Activated CD8-positive, alpha-beta memory T cell treated with anti-CD3 and anti-CD28 coated beads for 4 hours (primary cell): ENCODE data around the gene STK4.
"Not testable (repeated sequence)": the region's sequence is repeated elsewhere in the genome, so short reads cannot be mapped to it uniquely, and the experiment has no call there.

Source experiments
- DNase-seq, 2 donors: peaks; one replicate each; pipeline ENCODE4 v3.0.0-alpha.2; 2020; ENCODE audit warnings: low read depth in 2 of 2

STK4 gene

DNA sequence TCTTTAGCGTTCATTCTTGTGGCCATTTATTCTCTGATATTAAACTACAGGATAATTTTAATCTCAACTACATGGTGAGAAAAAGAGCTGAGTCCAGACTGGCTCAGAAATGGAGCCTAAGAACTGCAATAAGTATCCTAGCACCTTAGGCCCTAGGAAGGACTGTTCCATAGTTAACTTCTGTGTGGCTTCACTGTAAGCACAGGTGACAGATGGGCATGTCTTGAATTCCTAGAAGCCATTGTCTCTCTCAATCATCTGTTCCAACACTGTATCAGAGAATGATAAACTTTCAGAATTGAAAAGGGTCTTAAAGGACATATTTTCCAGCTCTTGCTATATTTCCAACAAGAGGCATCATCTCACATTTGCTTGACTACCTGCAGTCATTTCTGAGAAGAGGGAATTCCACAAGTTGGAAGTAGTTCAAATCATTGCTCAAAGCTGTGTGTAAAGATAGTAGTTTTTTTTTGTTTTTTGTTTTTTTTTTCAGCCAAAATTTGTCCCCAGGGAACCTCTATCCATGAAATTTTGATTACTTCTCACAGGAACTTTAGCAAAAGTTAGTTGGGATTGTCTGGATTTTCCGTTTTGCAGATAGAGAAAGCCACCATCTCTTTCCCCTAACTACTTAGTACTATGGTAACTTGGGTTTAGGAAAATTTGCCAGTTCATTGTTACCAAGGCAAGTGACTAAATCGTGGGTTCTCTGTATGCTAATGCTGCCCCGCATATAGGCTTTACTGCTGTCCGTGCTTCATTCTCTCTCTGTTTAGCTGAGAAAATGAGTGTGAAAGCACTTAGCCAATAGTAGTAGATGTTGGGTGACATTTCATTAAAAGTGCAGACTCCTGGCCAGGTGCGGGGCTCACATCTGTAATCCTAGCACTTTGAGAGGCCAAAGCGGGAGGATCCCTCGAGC lies 87.4 kb downstream of the STK4 start:
- DNase-seq, result no peak

DNA sequence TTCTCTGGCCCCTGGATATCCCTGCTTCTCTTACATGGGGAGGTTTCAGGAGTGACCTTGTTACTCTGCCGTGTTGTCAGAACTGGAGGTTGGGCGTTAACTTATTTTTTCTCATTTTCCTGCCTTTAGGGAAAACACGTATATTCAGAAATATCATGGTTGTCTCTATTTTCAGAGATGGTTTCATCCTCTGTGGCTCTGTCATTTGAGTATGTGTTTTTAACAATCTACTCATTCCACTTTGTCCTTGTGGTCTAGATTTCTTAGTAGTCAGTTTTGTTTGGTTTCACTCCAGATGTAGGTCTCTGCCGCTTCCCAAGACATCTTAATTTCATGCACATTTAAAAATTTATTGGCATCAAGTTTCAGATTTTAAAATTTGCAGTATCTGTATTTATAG lies 88.7 kb downstream of the STK4 start:
- no peak for DNase-seq

DNA sequence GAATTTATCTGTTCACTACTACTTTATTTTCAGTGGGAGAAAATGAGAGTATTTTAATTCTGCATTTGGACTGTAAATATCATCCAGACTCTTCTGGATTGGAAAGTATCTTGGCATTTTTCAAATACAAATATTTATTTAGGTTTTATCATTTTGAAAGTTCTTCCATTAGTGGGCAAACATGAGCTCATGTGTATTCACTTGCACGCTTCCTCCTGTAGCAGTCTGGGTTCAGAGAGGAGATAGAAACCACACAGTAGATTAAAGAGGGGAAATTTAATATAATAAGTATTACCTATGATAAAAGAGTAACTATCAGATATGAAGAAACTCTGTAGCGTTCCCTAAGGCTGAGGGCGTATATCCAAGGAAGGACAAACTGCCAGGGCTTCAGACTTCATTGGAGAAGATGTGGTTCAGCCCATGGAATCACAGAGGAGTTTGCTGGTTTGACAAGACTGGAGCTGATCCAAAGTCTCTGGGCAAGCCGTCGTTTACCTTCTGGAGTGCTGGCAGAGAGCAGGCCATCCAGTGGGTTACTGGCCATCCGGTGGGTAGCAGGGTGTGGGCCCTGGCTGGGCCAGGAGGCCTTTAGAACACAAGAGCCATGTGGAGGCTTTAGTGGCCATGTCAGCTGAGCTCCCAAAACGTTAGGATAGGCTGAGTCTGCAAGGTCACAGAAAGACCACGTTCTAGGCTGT lies 90.3 kb downstream of the STK4 start:
- DNase-seq, result no peak

DNA sequence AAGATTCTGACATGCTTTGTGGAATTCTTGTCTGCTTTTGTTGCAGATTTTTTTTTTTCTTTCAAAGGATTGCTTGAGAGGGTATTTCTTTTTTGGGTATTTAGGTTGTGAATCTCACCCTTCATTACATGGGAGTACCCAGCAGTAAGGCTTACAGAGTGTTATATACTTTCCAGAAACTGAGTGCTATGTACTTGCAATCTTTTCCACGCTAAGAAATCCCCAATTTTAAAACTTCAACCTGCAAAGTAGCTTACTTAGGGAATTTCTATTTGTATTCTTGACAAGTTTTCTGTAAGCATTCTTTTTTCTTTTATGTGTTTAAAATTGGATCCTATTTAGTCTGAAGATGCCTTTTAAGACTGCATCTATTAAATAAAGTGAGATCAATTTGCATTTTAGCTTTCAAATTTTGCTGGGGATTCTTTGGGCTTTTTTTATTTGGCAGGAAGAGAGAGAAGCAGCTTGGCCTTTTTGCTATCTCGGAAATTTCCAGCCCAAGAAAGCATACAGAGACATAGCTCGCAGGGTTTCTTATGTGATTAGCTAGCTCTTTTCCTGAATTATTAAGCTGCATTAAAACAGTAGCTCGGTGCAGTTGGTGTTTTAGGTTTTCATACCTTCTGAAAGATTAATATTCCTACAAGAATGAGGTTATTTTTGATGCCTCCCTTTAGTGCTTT lies 92.0 kb downstream of the STK4 start:
- DNase-seq, result no peak

DNA sequence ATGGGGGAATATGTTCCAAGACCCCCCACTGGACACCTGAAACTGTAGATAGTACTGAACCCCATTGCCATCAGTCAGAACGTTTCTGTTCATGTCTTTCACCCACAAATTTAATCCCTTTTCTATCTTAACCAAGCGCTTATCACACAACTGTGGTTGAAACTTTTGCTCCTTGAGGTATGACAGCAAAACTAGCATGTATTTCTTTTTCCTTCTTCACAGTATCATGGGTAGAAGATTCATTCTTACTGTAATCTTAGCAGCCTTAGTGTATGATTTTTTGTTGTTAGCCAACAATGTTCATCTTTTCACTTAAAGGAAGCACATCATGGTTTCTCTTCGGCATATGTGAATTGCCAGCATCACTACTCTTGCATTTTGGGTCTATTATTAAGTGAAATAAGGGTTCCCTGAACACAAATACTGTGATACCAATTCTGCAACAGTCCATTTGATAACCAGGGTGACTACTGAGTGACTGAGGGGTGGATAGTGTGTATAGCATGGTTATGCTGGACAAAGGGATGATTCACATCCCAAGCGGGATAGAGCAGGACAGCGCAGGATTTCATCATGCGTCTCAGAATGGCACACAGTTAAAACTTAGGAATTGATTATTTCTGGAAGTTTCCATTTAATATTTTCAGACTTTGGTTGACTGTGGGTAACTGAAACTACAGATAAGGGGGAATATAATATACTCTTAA lies 92.9 kb downstream of the STK4 start:
- no peak for DNase-seq

DNA sequence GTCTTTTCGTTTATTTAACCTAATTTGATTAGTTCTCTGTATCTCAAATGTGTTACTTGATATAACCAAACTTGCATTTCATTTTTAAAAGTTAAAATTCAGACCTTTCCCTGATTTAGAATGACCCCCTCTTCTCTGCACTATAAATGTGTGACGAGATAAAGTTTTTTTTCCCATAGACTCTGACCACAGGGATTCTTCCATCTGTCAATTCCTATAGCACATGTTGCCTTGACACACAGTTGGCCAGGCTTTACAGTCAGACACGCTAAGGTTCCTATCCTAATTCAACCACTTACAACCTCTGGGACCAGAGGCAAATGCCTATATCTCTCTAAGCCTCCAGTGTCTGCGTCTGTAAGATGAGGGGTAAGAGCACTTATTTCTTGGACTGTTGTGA lies 94.0 kb downstream of the STK4 start:
- DNase-seq, result no peak

DNA sequence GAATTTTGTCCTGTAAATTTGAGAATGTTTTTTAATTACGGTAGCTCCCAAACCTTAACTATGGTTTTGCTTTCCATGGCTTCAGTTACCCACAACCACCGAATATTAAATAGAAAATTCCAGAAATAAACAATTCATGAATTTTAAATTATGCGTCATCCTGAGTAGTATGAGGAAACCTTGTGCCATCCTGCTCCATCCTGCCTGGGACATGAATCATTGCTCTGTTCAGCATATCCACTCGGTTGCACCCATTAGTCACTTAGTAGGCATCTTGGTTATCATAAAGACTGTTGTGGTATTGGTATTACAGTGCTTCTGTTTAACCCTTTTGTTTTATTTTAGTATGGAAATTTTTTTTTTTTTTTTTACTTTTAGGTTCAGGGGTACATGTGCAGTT lies 94.9 kb downstream of the STK4 start:
- DNase-seq, result no peak

DNA sequence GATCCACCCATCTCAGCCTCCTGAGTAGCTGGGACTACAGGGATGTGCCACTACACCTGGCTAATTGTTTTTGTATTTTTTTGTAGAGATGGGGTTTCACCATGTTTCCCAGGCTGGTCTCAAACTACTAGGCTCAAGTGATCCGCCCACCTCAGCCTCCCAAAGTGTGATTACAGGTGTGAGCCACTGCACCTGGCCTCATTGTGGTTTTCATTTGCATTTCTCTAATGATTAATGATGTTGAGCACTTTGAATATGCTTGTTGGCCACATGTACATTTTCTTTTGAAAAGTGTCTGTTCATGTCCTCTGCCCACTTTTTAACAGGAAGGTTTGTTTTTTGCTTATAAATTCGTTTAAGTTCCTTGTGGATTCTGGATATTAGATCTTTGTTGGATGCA lies 96.8 kb downstream of the STK4 start:
- DNase-seq, result not testable (repeated sequence)

DNA sequence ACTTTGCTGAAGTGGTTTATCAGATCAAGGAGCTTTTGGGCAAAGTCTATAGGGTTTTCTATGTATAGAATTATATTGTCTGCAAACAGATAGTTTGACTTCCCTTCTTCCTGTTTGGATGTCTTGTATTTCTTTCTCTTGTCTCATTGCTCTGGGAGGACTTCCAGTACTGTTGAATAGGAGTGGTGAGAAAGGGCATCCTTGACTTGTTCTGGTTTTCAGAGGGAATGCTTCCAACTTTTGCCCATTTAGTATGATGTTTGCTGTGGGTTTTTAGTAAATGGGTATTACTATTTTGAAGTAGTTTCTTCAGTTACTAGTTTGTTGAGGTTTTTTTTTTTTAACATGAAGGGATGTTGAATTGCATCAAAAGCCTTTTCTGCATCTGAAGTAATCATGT lies 98.5 kb downstream of the STK4 start:
- no peak for DNase-seq

DNA sequence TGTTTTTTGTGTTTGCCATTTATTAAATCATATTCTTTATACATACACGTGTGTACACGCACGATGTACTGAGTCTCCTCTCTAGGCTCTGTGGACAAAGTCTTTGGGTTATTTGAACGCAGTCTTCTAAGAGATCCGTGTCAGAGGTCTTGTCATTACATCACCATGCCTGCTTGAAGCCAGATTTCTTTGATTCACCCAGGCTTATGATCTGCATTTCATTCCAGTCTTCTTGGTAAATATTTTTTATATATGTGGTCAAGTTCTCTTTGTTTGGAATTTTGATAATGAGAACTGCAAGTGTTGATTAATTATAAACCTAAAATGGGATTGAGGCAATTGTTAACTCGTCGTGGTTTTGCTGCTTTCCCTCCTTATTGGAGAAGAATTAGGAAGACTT lies 100.1 kb downstream of the STK4 start:
- no peak for DNase-seq

DNA sequence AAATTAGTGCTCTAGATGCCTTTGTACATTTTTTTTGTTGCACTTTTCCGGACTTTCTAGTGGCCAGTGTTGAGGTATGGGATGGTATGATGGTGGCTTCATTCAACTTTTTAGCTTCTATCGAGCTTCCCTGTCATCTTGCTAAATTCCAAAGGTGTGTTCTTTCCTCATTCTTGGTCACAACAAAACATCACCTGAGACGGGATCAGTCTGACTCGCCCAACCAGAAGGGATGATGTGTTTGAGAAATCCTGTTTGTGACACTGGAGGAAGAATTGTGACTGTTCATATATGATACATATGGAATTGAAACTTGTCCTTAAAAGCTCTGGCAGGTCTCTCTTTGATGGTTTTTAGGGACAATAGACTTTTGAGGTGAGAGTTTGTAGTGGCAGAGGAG lies 100.8 kb downstream of the STK4 start:
- DNase-seq, result no peak

DNA sequence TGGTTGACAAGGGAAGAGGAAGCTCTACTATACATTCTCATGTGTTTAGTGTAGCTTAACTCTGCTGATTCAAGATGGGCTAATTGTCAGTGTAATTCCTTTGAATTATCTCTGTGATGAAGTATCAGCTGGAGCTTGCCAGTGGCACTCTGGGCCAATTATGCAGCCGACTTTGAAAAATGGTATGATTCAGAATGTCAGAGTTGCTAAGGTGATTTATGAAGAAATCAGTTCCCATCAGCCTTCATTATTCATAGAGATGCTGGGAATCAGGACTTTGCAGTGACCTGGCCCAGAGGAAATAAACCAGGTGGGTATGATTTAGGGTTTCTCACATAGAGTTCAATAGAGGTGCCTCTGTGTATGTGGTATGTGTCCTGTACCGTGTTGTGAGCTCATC lies 101.2 kb downstream of the STK4 start:
- no peak for DNase-seq

DNA sequence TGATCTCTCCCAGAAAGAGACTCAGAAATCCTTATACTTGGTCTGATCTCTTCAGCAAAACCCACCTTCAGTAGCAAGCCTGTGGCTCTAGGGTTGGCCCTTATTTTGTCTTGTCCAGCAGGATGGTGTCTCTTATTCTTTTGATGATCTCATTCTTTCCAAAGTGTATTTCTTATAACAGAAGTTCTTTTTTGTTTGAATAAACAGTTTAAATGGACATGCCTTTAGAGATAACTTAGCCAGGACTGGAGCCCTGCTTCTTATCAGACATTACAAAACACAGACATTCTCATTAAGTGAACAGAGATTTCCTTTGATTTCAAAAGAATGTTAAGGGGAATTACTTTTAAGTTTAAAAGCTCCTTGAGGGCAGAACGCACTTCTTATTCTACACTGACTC lies 102.9 kb downstream of the STK4 start:
- DNase-seq, result no peak

DNA sequence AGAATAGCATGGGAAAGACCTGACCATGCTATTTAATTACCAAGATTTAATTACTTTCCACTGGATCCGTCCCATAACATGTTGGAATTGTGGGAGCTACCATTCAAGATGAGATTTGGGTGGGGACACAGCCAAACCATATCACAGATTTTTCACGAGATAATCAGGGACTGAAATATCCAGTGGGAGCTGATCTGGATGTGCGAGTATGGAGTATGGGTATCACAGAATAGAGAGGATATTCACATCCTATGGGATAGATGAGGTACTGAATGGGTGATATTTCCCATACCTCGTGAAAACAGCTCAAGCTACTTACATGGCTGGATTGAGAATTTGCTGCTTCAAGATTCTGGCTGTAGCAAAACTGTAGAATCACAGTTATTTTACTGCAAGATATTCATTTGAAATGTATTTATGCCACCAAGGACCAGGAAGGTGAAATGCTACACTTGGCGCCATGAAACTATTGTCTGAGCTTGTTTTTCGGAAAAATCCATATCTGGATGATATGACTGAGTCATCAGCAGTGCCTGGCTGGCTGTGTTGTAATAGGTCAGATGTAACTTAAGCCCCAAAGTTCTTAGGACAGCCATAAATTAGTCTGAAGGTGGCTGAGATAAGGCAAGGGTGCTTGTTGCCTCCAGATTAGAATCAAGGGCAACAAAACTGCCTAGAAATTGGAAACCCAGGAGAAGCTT lies 104.8 kb downstream of the STK4 start:
- DNase-seq, result no peak

DNA sequence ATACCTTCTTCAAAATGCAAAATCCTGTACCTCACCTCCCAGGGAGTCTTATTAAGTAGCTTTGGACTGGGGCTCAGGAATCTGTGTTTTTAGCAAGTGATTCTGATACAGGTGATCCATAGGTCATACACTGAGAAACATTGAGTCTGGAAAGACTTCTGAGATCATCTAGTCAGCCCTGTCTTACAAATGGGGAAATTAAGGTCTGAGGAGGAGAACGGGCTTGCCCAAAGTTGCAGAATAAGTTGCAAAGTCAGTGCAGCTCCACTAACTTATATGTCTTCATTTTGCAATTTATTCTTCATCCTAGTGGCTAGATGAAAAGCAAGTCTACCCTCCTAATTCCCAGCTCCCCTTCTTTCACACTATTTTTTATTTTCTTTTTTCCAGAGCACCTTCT lies 105.8 kb downstream of the STK4 start:
- no peak for DNase-seq

DNA sequence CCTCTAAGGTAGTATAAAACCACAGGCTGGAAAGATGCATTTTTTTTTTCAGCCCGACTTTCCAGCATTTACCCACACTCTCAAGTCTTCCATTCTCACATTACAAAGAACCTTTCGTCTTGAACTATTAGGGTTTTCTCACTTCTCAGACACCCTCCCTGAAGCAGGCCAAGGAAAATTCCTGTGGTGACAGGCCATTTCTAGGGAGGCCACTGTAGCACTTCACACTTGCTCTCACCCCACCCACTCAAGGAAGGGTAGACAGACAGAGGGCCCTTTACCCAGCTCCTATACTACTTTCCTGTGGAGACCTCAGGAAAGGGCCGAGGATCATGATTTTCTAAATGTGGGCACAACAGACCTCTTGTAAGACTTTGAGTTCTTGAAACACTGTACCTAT lies 106.9 kb downstream of the STK4 start:
- no peak for DNase-seq

DNA sequence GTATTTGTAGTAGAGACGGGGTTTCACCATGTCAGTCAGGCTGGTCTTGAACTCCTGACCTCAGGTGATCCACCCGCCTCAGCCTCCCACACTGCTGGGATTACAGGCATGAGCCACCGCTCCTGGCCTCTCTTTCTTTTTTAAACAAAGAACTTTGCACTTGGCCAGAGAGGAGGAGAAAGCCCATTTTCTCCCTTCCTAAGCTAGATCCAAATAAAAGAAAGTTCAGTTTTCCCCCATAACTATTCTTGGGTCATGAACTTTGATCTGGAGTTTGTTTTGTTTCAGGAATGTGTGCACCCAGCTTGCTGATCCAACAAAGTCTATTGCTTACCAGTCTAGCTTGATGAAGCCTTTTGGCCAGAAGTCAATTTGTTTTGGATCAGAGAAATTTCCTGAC lies 111.2 kb downstream of the STK4 start:
- DNase-seq, result no peak

DNA sequence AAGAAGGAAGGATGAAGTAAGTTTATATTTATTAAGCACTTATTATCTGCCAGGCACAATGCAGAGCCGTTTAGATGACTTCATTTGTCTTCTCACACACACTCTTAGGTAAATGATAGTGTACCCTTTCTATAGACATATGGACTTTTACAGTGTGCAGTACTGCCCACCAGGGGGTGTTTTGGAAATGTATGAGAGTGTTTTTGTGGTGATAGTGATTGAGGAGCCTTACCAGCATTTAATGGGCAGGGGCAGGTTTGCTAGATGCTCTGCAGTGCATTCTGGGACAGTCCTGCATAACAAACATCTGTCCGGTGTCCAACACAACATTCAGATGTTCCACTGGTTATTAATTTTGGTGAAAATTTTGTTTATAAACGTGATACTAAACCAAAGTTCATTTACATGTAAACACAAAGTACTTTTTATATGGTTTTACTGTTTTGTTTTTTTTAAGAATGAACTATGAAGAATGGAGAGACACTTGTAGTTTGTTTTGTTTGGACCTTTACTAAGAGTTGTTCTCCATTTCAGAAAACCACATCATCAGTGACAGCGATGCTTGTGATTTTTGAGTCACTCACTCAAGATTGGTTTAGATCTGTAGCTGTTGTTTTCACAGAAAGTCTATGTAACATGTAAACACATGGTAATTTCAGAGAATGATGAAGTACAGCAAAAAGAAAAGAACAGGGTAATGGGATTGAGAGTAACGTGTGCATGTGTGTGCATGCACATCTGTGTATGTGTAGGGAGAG lies 114.7 kb downstream of the STK4 start:
- DNase-seq, result no peak

DNA sequence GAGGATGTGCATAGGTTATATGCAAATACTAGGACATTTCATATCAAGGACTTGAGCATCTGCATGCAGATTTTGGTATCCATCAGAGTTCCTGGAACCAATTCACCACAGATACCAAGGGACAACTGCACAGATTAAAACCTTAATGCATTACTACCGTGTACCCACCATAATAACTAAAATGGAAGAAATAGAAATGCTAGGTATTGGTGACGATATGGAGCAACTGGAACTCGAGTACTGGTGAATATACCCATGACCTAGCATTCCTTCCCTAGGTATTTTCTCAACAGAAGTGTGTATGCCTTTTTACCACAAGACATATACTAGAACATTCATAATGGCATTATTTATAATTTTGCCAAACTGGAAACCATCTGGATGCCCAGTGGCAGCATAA lies 116.2 kb downstream of the STK4 start:
- DNase-seq, result no peak

DNA sequence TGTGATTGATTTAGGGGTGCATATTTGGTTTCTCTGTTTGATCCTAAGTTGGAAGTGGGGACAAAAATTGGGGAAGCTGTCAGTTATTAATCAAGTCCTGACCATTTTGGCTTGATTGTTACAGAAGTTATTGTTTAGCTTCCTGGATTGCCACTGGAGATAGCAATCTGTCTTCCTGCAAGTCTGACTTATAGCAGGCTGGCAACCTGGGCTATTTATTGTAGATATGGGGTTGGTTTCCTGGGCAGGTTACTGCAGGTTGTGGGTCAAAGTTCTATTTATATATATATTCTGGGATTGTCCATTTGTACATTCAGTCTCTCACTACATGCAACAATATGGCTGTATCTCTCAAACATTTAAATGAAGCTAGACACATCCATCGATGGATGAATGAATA lies 116.8 kb downstream of the STK4 start:
- DNase-seq, result no peak

DNA sequence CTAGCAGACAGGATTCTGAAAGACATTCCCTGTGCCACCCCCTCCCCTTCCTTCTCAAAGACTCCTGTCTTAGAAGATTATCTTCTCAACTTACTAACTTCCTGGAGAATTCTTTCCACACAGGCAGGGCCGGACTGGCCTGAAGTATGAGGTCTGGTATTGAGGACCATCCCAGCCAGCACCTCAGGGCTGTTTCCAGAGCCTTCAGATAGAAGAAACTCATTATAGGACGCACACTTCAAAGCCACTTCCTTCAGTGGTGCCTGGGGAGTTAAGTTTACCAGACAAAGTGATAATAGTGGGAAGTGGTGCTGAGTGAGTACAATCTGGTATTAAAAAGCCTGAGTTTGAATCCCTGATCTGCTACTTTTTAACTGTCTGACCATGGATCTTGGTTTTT lies 119.0 kb downstream of the STK4 start:
- no peak for DNase-seq
